HCT116 (cell line): ENCODE results near the gene KLF2.
A peak's percentile ranks its signal among the peaks of the same experiment; 100 is the strongest.

Source experiments
- CBX3 ChIP-seq: IDR thresholded peaks from 2 replicates; pipeline ENCODE4 v1.6.1; 2012; ENCODE audit warnings: low read depth
- EGR1 ChIP-seq: IDR thresholded peaks from 2 replicates; pipeline ENCODE4 v1.6.1; 2012; ENCODE audit warnings: low read depth
- JUND ChIP-seq: IDR thresholded peaks from 2 replicates; pipeline ENCODE4 v1.6.1; 2012
- POLR2A ChIP-seq: IDR thresholded peaks from 2 replicates; pipeline ENCODE4 v1.7.0; 2011; ENCODE audit warnings: borderline replicate concordance; ENCODE audit not compliant: insufficient read depth, insufficient read length; ENCODE audit errors: extremely low read depth
- RAD21 ChIP-seq: IDR thresholded peaks from 2 replicates; pipeline ENCODE4 v1.6.1; 2012; ENCODE audit warnings: low read depth, mild to moderate bottlenecking
- ZBTB33 ChIP-seq: IDR thresholded peaks from 2 replicates; pipeline ENCODE4 v1.6.1; 2011; ENCODE audit warnings: mild to moderate bottlenecking, low read length, moderate library complexity; ENCODE audit not compliant: insufficient replicate concordance; ENCODE audit errors: extremely low read depth
- TF ChIP-seq, protein P1 (sequence below), 3 experiments: fragments of 200-600 bp in 1 of 3; sonication (generic) in 1 of 3; IDR thresholded peaks in 2 of 3; conservative IDR thresholded peaks in 1 of 3; 2 replicates each; pipeline ENCODE4 v1.5.1; 2012 to 2017; ENCODE audit warnings: low read depth in 2 of 3, low read length in 2 of 3, antibody characterized with exemption in 1 of 3, borderline replicate concordance in 1 of 3, control low read depth in 1 of 3, mild to moderate bottlenecking in 1 of 3, mixed read lengths in 1 of 3, mixed run types in 1 of 3, moderate library complexity in 1 of 3; ENCODE audit not compliant: insufficient read depth in 1 of 3

DNA sequence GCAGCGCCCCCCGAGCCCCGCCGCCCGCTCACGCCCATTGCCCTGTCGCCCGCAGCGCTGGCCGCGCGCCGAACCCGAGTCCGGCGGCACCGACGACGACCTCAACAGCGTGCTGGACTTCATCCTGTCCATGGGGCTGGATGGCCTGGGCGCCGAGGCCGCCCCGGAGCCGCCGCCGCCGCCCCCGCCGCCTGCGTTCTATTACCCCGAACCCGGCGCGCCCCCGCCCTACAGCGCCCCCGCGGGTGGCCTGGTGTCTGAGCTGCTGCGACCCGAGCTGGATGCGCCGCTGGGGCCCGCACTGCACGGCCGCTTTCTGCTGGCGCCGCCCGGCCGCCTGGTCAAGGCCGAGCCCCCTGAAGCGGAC lies 518 bp downstream of the KLF2 start:
- TF ChIP-seq, protein P1, sequence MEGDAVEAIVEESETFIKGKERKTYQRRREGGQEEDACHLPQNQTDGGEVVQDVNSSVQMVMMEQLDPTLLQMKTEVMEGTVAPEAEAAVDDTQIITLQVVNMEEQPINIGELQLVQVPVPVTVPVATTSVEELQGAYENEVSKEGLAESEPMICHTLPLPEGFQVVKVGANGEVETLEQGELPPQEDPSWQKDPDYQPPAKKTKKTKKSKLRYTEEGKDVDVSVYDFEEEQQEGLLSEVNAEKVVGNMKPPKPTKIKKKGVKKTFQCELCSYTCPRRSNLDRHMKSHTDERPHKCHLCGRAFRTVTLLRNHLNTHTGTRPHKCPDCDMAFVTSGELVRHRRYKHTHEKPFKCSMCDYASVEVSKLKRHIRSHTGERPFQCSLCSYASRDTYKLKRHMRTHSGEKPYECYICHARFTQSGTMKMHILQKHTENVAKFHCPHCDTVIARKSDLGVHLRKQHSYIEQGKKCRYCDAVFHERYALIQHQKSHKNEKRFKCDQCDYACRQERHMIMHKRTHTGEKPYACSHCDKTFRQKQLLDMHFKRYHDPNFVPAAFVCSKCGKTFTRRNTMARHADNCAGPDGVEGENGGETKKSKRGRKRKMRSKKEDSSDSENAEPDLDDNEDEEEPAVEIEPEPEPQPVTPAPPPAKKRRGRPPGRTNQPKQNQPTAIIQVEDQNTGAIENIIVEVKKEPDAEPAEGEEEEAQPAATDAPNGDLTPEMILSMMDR (IDR thresholded peaks at IDR 0.05 in 2 of 3, conservative IDR thresholded peaks at IDR 0.05 in 1 of 3; ENCODE audit: borderline replicate concordance in 1 of 3, insufficient read depth in 1 of 3, low read depth in 2 of 3, low read length in 2 of 3), result peak in 1 of 3 experiments; percentile 14; a peak in 1 of 6 replicates
- TF ChIP-seq RAD21, result peak; percentile 13; the same call in 1 of the 2 replicates
- TF ChIP-seq ZBTB33, result no peak
- no peak for TF ChIP-seq JUND
- peak; percentile 59 for TF ChIP-seq EGR1
- TF ChIP-seq CBX3, result no peak; the same call in 1 of the 2 replicates
- TF ChIP-seq POLR2A, result no peak
